Endothelial cell of umbilical vein (primary cell): ENCODE data around the gene TMEM33. TPM values are rescaled to one million over a fixed set of nuclear protein-coding genes. Genes with fewer than 3 reads are reported as not detected.

ENCODE experiments used
- Bru-seq: library from RNA; stranded (reverse); fragments of 400-500 nt; gene quantifications from one replicate; lab custom pipeline; 2021; lab: Mats Ljungman, UMichigan
- BruChase-seq, 2 experiments: library from RNA; stranded (reverse); fragments of 400-500 nt; gene quantifications; one replicate each; lab custom pipeline; 2021; lab: Mats Ljungman, UMichigan
- BruUV-seq: library from RNA; stranded (reverse); fragments of 400-500 nt; replicated peaks from 2 replicates; lab custom pipeline; 2021; lab: Mats Ljungman, UMichigan
- CTCF ChIA-PET: fragments of 300-600, 350-600 bp; sonication (Branson Sonifier 250); formaldehyde crosslinking; loops from one replicate; lab custom pipeline; 2021; ENCODE audit warnings: antibody characterized with exemption, inconsistent platforms; lab: Charles Lee
- POLR2A ChIA-PET: fragments of 300-600, 350-600 bp; sonication (Branson Sonifier 250); formaldehyde crosslinking; loops from one replicate; lab custom pipeline; 2021; ENCODE audit warnings: antibody characterized with exemption, inconsistent platforms; lab: Charles Lee
- DNase-seq: peaks from one replicate; pipeline ENCODE4 v3.0.0-alpha.2; 2011; ENCODE audit warnings: low read depth, low spot score
- FAIRE-seq: peaks from 2 replicates; lab custom pipeline; 2011; peaks lifted over from hg19 to GRCh38; lab: Jason Lieb, UNC
- H2AFZ ChIP-seq: 2 replicates; pipeline ENCODE4 v1.6.0; 2012; ENCODE audit warnings: low read depth, low read length, control low read depth, inconsistent platforms
- H3K27ac ChIP-seq: 2 replicates; pipeline ENCODE4 v1.5.1; 2011; ENCODE audit warnings: low read depth, mild to moderate bottlenecking, control low read depth, low read length, moderate library complexity; ENCODE audit not compliant: insufficient read depth
- H3K27me3 ChIP-seq, 2 experiments: 2 replicates each; pipeline versions ENCODE4 v1.6.0 to v1.6.1; 2011; ENCODE audit warnings: low read length in 2 of 2, mixed read lengths in 1 of 2; ENCODE audit not compliant: control insufficient read depth in 2 of 2, insufficient read depth in 2 of 2
- H3K36me3 ChIP-seq, 2 experiments: 2 replicates in 1 of 2; 3 replicates in 1 of 2; pipeline ENCODE4 v1.5.1; 2011; ENCODE audit warnings: low read length in 2 of 2, mild to moderate bottlenecking in 1 of 2, moderate library complexity in 1 of 2; ENCODE audit not compliant: control insufficient read depth in 2 of 2, insufficient read depth in 2 of 2; ENCODE audit errors: extremely low read depth in 1 of 2
- H3K4me1 ChIP-seq: 3 replicates; pipeline ENCODE4 v1.5.1; 2011; ENCODE audit warnings: mild to moderate bottlenecking, low read length; ENCODE audit not compliant: control insufficient read depth, insufficient read depth; ENCODE audit errors: extremely low read depth
- H3K4me2 ChIP-seq: 2 replicates; pipeline ENCODE4 v1.6.1; 2011; ENCODE audit warnings: low read length, control low read depth, mixed read lengths; ENCODE audit not compliant: insufficient read depth
- H3K4me3 ChIP-seq, 3 experiments: fragments of 200-600 bp in 1 of 3; sonication (generic), shearing (Covaris generic) in 1 of 3; replicated peaks in 1 of 3; 2 replicates each; pipeline ENCODE4 v1.5.1; 2011 to 2016; ENCODE audit warnings: control low read depth in 3 of 3, low read length in 3 of 3, mild to moderate bottlenecking in 2 of 3, inconsistent platforms in 1 of 3, low read depth in 1 of 3, moderate library complexity in 1 of 3; ENCODE audit not compliant: insufficient read depth in 1 of 3
- H3K79me2 ChIP-seq: 2 replicates; pipeline ENCODE4 v1.6.0; 2012; ENCODE audit warnings: low read length, inconsistent platforms; ENCODE audit not compliant: control insufficient read depth, insufficient read depth
- H3K9ac ChIP-seq: replicated peaks from 2 replicates; pipeline ENCODE3; 2011; ENCODE audit warnings: low read length, control low read depth; ENCODE audit not compliant: insufficient read depth; ENCODE audit errors: extremely low read depth
- H3K9me1 ChIP-seq: replicated peaks from 3 replicates; pipeline ENCODE4 v1.6.0; 2011; ENCODE audit warnings: mild to moderate bottlenecking, low read length; ENCODE audit not compliant: control insufficient read depth, insufficient read depth; ENCODE audit errors: extremely low read depth
- H3K9me3 ChIP-seq: replicated peaks from 2 replicates; pipeline ENCODE4 v1.5.1; 2012; ENCODE audit warnings: low read length, inconsistent platforms; ENCODE audit not compliant: control insufficient read depth, insufficient read depth
- H4K20me1 ChIP-seq: replicated peaks from 2 replicates; pipeline ENCODE3; 2011; ENCODE audit warnings: mild to moderate bottlenecking, low read length; ENCODE audit not compliant: control insufficient read depth, insufficient read depth; ENCODE audit errors: extremely low read depth
- MYC ChIP-seq: IDR thresholded peaks from one replicate; pipeline ENCODE4 v1.6.1; 2011; ENCODE audit warnings: mild to moderate bottlenecking, low read depth, low read length
- POLR2A ChIP-seq: IDR thresholded peaks from 2 replicates; pipeline ENCODE4 v1.6.1; 2012; ENCODE audit warnings: low read depth, mild to moderate bottlenecking, control low read depth, low read length
- POLR2AphosphoS5 ChIP-seq: IDR thresholded peaks from 2 replicates; pipeline ENCODE4 v1.6.1; 2012; ENCODE audit warnings: low read depth, mild to moderate bottlenecking, control low read depth, low read length, moderate library complexity; ENCODE audit not compliant: insufficient read depth
- dilution Hi-C: fragments of 300-500 bp; cut with MboI; formaldehyde crosslinking; loops from one replicate; pipeline ENCODE4 v1.15.0; 2019; ENCODE audit warnings: low sequenced_read_pairs; ENCODE audit not compliant: extremely low pct_ligation_motif_present
- intact Hi-C: fragments of 100-400 bp; cut with micrococcal nuclease; formaldehyde crosslinking; loops from one replicate; pipeline ENCODE4 v1.10.0; 2022
- long read RNA-seq: library from polyadenylated mRNA; stranded (forward); transcript quantifications from one replicate; pipeline ENCODE4 v2.0.0, GENCODE V29; 2021
- polyA minus RNA-seq, 3 experiments: library from RNA; depleted of rRNA, polyadenylated mRNA; stranded (reverse); fragments of >200 nt; gene quantifications; 1 replicate in 1 of 3; 2 replicates in 2 of 3; pipeline ENCODE4 v1.2.3, GENCODE V29; 2011
- polyA plus RNA-seq, 4 experiments: library from polyadenylated mRNA; depleted of rRNA in 3 of 4; stranded (reverse) in 3 of 4; unstranded in 1 of 4; fragments of >200 nt; gene quantifications; 2 replicates each; pipeline versions ENCODE4 v1.2.1 to v1.2.3, GENCODE V29; 2011 to 2012; ENCODE audit warnings: missing spikeins in 1 of 4
- total RNA-seq: library from RNA; stranded (reverse); gene quantifications from 2 replicates; pipeline ENCODE4 v1.2.3, GENCODE V29; 2021
- TF ChIP-seq, protein P1 (sequence below), 2 donors: IDR thresholded peaks; 1 replicate in 1 of 2; 2 replicates in 1 of 2; pipeline ENCODE4 v1.5.1; 2011; ENCODE audit warnings: low read length in 2 of 2, mild to moderate bottlenecking in 2 of 2, moderate library complexity in 2 of 2, control low read depth in 1 of 2, inconsistent platforms in 1 of 2, low read depth in 1 of 2; ENCODE audit not compliant: insufficient read depth in 1 of 2; ENCODE audit errors: extremely low read depth in 1 of 2

TMEM33 gene, protein sequence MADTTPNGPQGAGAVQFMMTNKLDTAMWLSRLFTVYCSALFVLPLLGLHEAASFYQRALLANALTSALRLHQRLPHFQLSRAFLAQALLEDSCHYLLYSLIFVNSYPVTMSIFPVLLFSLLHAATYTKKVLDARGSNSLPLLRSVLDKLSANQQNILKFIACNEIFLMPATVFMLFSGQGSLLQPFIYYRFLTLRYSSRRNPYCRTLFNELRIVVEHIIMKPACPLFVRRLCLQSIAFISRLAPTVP
- total RNA-seq (58.5 and 60.1 TPM in 2 replicates), polyA plus RNA-seq (52.5 and 52.9 TPM in 2 replicates), polyA minus RNA-seq (153 and 172 TPM in 2 replicates), Bru-seq, nascent RNA (percentile 96 among the genes with signal in this experiment), BruChase-seq, experiment 1, labeled RNA remaining after a 6-hour chase (percentile 97 among the genes with signal in this experiment), BruChase-seq, experiment 2, labeled RNA remaining after a 2-hour chase (percentile 97 among the genes with signal in this experiment)
- polyA plus RNA-seq (2011; cell fraction: cytosol; rRNA removed), result 24.2 and 28.6 TPM in 2 replicates
- polyA plus RNA-seq (2011; cell fraction: nucleus; rRNA removed), result 16.3 and 21.1 TPM in 2 replicates
- 31.1 and 43.6 TPM in 2 replicates for polyA plus RNA-seq (2012)
- polyA minus RNA-seq (2011; cell fraction: cytosol; rRNA and poly(A)+ RNA removed), result 87.4 TPM
- polyA minus RNA-seq (2011; cell fraction: nucleus; rRNA and poly(A)+ RNA removed), result 31.8 and 47.2 TPM in 2 replicates
- long read RNA-seq, full-length matches to known transcripts, result 68 of 111 reads
- long read RNA-seq, partial matches to known transcripts, result 30 of 111 reads
- long read RNA-seq, other reads (novel, unspliced or antisense), result 13 of 111 reads

DNA sequence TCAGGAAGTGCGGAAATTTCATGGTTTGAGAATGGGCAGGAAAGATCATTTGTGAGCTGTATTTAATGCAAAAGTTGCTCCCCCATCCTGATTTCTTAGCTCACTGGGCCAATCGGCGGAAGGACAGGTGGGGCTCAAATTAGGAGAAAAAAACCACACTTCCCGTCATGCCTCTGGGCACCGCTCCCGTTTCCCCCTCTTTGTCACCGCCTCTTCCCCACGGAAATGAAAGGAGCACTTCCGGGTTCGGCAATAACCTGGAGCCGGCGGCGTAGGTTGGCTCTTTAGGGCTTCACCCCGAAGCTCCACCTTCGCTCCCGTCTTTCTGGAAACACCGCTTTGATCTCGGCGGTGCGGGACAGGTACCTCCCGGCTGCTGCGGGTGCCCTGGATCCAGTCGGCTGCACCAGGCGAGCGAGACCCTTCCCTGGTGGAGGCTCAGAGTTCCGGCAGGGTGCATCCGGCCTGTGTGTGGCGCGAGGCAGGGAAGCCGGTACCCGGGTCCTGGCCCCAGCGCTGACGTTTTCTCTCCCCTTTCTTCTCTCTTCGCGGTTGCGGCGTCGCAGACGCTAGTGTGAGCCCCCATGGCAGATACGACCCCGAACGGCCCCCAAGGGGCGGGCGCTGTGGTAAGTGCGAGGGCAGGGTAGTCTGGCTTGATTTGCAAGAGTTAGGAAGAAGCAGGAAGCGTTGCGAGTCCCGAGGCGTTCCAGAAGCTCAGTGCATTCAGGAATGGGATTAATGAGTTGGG, at the start of gene TMEM33:
Gene TMEM33 (plus strand): TSS at position 529 of the 751 bp plus-strand sequence. CDS start 56 bp downstream, at position 585.
- peaks cover 2% of the 10 kb centered on the region for H3K9me1 ChIP-seq
- peaks cover 18% of the 10 kb centered on the region for H3K4me1 ChIP-seq
- dilution Hi-C loops (no loop called here), intact Hi-C loops (loop anchor here (1.0 kb wide), 1 partner anchor 55 kb away; the partner anchor contains the start of gene SLC30A9)
- TSS peak; percentile 46 for BruUV-seq
- H3K4me3 ChIP-seq, result peak within 1 kb of the TSS; percentile 65 to 97 (median 91)
- peak within 1 kb of the TSS; percentile 94 for H2AFZ ChIP-seq
- ChIA-PET POLR2A (no interaction called here), CTCF (interaction anchor here (0.6 to 1.6 kb wide), 2 partner anchors 22 to 29 kb away, joined by 4 to 6 read pairs; no protein-coding TSS in a partner anchor)
- H3K4me2 ChIP-seq, result peak within 1 kb of the TSS; percentile 100
- H3K9me3 ChIP-seq, result no peaks in the 10 kb centered on the region
- peak; percentile 90 for FAIRE-seq
- peak within 1 kb of the TSS; percentile 89 for H3K9ac ChIP-seq
- DNase-seq, result peak; percentile 87
- peak within 1 kb of the TSS; percentile 73 for H3K27ac ChIP-seq
- H3K79me2 ChIP-seq, result peaks cover 50% of the 10 kb centered on the region
- peaks cover 10 to 28% of the 10 kb centered on the region in 2 experiments for H3K27me3 ChIP-seq
- H4K20me1 ChIP-seq, result peaks cover 8% of the 10 kb centered on the region
- TF ChIP-seq, protein P1, sequence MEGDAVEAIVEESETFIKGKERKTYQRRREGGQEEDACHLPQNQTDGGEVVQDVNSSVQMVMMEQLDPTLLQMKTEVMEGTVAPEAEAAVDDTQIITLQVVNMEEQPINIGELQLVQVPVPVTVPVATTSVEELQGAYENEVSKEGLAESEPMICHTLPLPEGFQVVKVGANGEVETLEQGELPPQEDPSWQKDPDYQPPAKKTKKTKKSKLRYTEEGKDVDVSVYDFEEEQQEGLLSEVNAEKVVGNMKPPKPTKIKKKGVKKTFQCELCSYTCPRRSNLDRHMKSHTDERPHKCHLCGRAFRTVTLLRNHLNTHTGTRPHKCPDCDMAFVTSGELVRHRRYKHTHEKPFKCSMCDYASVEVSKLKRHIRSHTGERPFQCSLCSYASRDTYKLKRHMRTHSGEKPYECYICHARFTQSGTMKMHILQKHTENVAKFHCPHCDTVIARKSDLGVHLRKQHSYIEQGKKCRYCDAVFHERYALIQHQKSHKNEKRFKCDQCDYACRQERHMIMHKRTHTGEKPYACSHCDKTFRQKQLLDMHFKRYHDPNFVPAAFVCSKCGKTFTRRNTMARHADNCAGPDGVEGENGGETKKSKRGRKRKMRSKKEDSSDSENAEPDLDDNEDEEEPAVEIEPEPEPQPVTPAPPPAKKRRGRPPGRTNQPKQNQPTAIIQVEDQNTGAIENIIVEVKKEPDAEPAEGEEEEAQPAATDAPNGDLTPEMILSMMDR (IDR thresholded peaks at IDR 0.05; ENCODE audit: extremely low read depth in 1 of 2, insufficient read depth in 1 of 2, low read depth in 1 of 2, low read length in 2 of 2), result no peak
- no peak for TF ChIP-seq MYC
- TF ChIP-seq POLR2AphosphoS5, result peak; percentile 39
- peak; percentile 74 for TF ChIP-seq POLR2A
- H3K36me3 ChIP-seq, result peaks cover 2 to 10% of the 10 kb centered on the region in 2 experiments
